Skin of body (tissue), 2 donors: Measurements from ENCODE around the gene LASP1. TPM values are rescaled to one million over a fixed set of nuclear protein-coding genes. Genes with fewer than 3 reads are reported as not detected.
"Not testable (repeated sequence)": the region's sequence is repeated elsewhere in the genome, so short reads cannot be mapped to it uniquely, and the experiment has no call there.

ENCODE experiments used
- DNase-seq: peaks from one replicate; lab custom pipeline; 2025; lab: John Stamatoyannopoulos, UW
- total RNA-seq: library from RNA; depleted of rRNA; stranded (reverse); fragments of >200 nt; gene quantifications from one replicate; pipeline ENCODE4 v1.2.3, GENCODE V29; 2014

Gene LASP1
- total RNA-seq, 1 donor from 2014 or later, result 44.4 TPM

GRCh38 chr17:38906460-38907228 is 36.8 kb downstream of the LASP1 start:
- no peak for DNase-seq

- DNase-seq, result no peak
Measured at GRCh38 chr17:38907930-38908675, 38.2 kb downstream of the LASP1 start.

GRCh38 chr17:38908676-38909181 is 38.9 kb downstream of the LASP1 start:
- DNase-seq, result no peak

DNA sequence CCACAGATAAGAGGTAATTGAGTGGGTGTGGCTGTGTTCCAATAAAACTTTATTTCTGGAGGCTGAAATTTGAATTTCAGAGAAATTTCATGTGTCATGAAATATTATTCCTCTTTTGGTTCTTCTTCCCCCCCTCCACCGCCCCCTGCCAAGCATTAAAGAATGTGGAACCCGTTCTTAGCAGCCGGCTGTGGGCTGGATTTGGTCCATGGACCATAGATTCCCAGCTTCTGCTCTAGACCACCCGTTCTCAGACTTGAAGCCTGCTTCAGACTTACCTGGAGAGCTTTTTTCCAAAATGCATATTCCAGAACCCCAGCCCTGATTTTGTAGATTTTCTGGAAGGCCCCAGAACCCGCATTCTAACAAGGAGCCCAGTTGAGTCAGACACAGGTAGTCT is 40.5 kb downstream of the LASP1 start:
- DNase-seq, result no peak

- no peak for DNase-seq
Measured at GRCh38 chr17:38911081-38911730, 41.3 kb downstream of the LASP1 start.

GRCh38 chr17:38911731-38912081 is 41.8 kb downstream of the LASP1 start:
- not testable (repeated sequence) for DNase-seq

GRCh38 chr17:38912221-38912813 is 42.5 kb downstream of the LASP1 start:
- DNase-seq, result no peak

- DNase-seq, result no peak
Measured at GRCh38 chr17:38914741-38915638, 45.1 kb downstream of the LASP1 start.

DNA sequence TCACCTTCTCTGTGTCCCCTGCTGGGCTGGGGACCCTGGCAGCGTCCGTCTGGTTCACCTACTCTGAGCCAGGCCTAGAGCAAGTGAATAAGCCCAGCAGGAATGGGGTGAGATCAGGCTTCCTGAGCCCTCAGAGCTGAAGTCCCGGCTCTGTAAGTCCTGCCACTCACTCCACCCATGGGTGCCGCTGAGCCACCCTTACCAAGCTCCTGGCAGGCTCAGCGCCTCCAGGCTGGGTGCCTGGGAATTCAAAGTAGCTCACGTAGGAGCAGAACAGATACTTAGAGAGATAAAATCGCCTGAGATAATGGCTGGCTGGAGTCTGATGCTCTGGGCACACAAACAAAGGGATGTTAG is 45.8 kb downstream of the LASP1 start:
- no peak for DNase-seq

- DNase-seq, result no peak
Measured at GRCh38 chr17:38916771-38917170, 46.9 kb downstream of the LASP1 start.

DNA sequence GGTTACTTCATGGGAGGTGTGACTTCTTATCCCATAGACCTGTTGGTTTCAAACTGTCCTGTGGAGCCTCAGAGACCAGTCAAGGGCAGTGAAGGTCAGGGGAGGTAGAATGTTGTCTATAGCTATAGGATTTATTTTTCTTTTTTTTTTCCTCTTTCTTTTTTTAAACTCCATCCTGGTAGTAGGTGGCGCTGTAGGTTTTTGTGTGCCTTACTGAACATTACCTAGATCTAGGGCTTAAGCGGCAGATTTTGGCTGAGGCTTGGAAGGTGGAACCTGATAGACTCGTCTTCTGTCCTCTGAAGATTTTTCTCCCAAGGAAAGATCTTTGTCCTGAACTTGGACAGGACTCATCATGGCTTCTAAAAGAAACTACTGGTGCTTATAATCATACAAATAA is 47.4 kb downstream of the LASP1 start:
- no peak for DNase-seq

- no peak for DNase-seq
Measured at GRCh38 chr17:38918129-38918913, 48.5 kb downstream of the LASP1 start.

GRCh38 chr17:38918916-38919315 is 49.1 kb downstream of the LASP1 start:
- DNase-seq, result no peak

DNA sequence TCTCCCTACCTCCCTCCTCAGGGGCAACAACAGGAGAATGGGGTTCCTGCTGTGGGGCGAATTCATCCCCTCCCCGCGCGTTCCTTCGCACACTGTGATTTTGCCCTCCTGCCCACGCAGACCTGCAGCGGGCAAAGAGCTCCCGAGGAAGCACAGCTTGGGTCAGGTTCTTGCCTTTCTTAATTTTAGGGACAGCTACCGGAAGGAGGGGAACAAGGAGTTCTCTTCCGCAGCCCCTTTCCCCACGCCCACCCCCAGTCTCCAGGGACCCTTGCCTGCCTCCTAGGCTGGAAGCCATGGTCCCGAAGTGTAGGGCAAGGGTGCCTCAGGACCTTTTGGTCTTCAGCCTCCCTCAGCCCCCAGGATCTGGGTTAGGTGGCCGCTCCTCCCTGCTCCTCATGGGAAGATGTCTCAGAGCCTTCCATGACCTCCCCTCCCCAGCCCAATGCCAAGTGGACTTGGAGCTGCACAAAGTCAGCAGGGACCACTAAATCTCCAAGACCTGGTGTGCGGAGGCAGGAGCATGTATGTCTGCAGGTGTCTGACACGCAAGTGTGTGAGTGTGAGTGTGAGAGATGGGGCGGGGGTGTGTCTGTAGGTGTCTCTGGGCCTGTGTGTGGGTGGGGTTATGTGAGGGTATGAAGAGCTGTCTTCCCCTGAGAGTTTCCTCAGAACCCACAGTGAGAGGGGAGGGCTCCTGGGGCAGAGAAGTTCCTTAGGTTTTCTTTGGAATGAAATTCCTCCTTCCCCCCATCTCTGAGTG is 49.6 kb downstream of the LASP1 start:
- no peak for DNase-seq

DNA sequence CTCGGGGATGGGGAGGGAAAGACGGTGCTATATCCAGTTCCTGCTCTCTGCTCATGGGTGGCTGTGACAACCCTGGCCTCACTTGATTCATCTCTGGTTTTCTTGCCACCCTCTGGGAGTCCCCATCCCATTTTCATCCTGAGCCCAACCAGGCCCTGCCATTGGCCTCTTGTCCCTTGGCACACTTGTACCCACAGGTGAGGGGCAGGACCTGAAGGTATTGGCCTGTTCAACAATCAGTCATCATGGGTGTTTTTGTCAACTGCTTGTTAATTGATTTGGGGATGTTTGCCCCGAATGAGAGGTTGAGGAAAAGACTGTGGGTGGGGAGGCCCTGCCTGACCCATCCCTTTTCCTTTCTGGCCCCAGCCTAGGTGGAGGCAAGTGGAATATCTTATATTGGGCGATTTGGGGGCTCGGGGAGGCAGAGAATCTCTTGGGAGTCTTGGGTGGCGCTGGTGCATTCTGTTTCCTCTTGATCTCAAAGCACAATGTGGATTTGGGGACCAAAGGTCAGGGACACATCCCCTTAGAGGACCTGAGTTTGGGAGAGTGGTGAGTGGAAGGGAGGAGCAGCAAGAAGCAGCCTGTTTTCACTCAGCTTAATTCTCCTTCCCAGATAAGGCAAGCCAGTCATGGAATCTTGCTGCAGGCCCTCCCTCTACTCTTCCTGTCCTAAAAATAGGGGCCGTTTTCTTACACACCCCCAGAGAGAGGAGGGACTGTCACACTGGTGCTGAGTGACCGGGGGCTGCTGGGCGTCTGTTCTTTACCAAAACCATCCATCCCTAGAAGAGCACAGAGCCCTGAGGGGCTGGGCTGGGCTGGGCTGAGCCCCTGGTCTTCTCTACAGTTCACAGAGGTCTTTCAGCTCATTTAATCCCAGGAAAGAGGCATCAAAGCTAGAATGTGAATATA is 50.8 kb downstream of the LASP1 start:
- no peak for DNase-seq

DNA sequence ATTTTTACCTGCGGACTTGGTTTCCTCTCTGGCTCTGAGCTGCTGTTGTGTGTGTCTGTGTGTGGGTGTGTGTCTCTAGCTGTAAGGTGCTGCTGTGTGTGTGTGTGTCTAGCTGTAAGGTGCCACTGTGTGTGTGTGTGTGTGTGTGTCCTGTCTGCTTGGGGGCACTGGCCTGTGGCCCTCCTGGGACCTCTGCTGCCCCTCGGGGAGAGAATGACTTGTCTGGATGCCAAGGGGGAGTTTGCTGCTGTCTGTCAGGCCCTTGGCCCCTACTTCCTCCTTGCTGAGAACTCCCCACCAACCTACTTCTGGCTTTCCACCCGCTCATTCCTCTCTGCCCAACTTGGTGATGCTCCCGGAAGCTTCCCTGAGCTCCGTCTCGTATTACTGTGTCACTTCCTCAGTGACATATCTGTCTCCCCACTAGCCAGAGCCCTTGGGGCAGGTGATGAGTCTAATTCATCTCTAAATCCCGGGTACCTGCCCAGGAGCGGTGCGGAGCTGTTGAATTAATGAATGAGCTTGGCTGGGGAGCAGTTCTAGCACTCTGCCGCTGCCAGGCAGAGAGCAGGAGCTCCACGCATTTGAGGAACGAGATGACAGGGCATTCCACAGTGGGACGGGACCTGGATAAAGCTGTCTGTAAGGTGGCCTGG is 52.0 kb downstream of the LASP1 start:
- no peak for DNase-seq

DNA sequence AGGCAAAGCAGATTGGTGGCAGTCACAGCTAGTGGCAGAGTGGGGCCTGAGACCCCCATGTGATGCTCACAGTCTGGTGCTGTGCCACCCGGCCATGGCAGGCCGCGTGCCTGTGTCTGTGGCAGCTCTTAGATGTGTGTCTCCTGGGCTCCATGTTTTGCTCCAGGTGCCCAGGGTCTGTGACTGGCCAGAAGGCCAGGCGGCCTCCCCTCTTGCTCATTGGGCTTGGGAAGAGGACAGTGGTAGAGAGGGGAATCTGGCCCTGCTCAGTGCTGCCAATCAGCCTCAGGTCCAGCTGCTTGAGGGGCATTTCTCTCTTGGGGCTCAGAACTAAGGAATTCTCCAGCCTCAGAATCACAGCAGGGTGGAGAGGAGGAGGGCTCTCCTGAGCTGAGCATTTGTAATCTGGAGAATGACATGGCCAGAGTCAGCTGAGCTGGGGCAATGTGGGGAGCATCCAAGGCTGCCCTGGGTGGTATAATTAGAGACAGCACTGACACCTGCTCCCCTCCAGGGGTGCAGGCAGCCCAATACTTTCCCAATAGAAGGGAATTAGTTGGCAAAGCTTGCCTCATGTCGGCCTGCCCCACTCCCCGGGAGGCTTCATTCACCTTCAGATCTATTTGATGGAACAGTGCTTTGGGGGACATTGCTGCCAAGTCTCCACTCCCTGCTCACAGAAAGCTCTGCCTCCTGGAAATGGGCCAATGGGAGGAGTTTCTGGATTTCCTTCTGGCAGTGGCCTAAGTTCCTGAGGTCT is 52.9 kb downstream of the LASP1 start:
- peak; percentile 51 for DNase-seq
